Measurements from ENCODE around the gene XRN1.

DNA sequence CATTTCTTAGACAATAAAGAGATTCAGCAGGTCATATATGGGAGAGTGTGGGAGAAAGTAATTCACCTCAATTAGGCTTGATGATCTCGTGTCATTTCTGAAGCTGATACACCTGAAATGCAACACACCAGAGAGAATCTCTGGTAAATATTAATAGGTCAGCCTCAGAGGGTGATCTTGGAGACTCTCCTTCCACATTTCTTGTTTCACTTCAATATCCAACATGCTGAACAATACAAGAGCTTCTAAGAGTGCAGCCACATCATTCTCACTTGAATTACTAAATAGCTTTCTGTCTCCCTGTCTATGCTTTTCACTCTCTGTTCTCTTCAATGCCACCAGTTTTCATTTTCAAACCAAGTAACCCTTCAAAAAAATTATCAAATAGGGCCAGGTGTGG, 151.3 kb downstream of the XRN1 start:
- TF ChIP-seq CTCF (IDR thresholded peaks at IDR 0.05), result no peak
- no peak for TF ChIP-seq POLR2A (IDR thresholded peaks at IDR 0.05)
- TF ChIP-seq EP300 (IDR thresholded peaks at IDR 0.05), result no peak
